Measurements from ENCODE around the gene PROSER2.

GRCh38 chr10:11896549-11897200 lies 73.5 kb downstream of the PROSER2 start:
- TF ChIP-seq CTCF (IDR thresholded peaks at IDR 0.05 in 8 of 11, conservative IDR thresholded peaks at IDR 0.05 in 3 of 11): no peak
- no peak for TF ChIP-seq POLR2A (IDR thresholded peaks at IDR 0.05)
- TF ChIP-seq POLR2AphosphoS5 (IDR thresholded peaks at IDR 0.05): no peak

Measured in spleen (tissue), 7 donors.